ENCODE results near the gene RTN1. TPM values are rescaled to one million over a fixed set of nuclear protein-coding genes. Genes with fewer than 3 reads are reported as not detected.
A peak's percentile ranks its signal among the peaks of the same experiment; 100 is the strongest.

The RTN1 gene
- total and polyA plus RNA-seq, 2 experiments from 2014 or later, result 4.2 to 4.3 TPM

DNA sequence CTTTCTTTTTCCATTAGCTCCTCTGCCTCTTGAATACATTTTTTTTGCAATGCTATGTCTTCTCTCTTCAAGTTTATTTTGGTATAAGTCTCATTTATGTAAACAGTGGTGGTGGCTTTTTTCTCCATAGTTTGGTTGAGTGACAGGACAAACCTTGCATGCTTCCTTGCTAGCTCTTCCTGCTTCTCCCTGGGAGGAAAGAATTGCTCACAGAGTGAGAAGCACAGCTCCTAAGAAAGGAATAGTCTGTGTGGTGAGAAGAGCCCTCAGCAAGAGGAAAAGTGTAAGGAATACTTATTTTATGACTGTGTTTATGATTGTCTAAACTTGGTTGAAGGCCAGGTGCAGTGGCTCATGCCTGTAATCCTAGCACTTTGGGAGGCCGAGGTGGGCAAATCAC, 305.5 kb downstream of the RTN1 start (continued):
- no peak for TF ChIP-seq NANOG (IDR thresholded peaks at IDR 0.05; ENCODE audit: borderline replicate concordance)
- TF ChIP-seq STAT1 (IDR thresholded peaks at IDR 0.05; ENCODE audit: unreplicated experiment), result no peak
- TF ChIP-seq, protein P1, sequence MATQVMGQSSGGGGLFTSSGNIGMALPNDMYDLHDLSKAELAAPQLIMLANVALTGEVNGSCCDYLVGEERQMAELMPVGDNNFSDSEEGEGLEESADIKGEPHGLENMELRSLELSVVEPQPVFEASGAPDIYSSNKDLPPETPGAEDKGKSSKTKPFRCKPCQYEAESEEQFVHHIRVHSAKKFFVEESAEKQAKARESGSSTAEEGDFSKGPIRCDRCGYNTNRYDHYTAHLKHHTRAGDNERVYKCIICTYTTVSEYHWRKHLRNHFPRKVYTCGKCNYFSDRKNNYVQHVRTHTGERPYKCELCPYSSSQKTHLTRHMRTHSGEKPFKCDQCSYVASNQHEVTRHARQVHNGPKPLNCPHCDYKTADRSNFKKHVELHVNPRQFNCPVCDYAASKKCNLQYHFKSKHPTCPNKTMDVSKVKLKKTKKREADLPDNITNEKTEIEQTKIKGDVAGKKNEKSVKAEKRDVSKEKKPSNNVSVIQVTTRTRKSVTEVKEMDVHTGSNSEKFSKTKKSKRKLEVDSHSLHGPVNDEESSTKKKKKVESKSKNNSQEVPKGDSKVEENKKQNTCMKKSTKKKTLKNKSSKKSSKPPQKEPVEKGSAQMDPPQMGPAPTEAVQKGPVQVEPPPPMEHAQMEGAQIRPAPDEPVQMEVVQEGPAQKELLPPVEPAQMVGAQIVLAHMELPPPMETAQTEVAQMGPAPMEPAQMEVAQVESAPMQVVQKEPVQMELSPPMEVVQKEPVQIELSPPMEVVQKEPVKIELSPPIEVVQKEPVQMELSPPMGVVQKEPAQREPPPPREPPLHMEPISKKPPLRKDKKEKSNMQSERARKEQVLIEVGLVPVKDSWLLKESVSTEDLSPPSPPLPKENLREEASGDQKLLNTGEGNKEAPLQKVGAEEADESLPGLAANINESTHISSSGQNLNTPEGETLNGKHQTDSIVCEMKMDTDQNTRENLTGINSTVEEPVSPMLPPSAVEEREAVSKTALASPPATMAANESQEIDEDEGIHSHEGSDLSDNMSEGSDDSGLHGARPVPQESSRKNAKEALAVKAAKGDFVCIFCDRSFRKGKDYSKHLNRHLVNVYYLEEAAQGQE (IDR thresholded peaks at IDR 0.05; ENCODE audit: unreplicated experiment), result no peak
- no peak for TF ChIP-seq CREB1 (CRISPR knock-in tag; IDR thresholded peaks at IDR 0.05; ENCODE audit: low read depth)
- no peak for TF ChIP-seq EZH2 (IDR thresholded peaks at IDR 0.05; ENCODE audit: low read depth, unreplicated experiment)
- TF ChIP-seq POLR2AphosphoS5 (IDR thresholded peaks at IDR 0.05; ENCODE audit: low read depth), result no peak

- no peaks in the 10 kb centered on the region for H3K9me3 Mint-ChIP-seq
- no peaks in the 10 kb centered on the region for H3K36me3 Mint-ChIP-seq (ENCODE audit: low read depth)
- no peaks in the 10 kb centered on the region for H3K79me2 ChIP-seq (replicated peaks; ENCODE audit: insufficient read depth)
- peak; percentile 70 for ATAC-seq
- H3K4me3 ChIP-seq, result no peak overlapping the region
- H3K36me3 ChIP-seq (ENCODE audit: insufficient read depth), result no peaks in the 10 kb centered on the region
- no peak overlapping the region for H3K4me3 Mint-ChIP-seq
- H3K4me2 ChIP-seq, result no peak overlapping the region
- no peak overlapping the region for H3K27ac ChIP-seq (ENCODE audit: low read depth)
- no peak overlapping the region for H2AFZ ChIP-seq
- H3K27ac Mint-ChIP-seq, result no peak overlapping the region
- H3K27me3 ChIP-seq (ENCODE audit: insufficient read depth), result no peaks in the 10 kb centered on the region
- peaks cover 31% of the 10 kb centered on the region for H3K4me1 Mint-ChIP-seq
- DNase-seq (ENCODE audit: low spot score), result peak; percentile 13
- no peaks in the 10 kb centered on the region for H3K9me2 ChIP-seq (ENCODE audit: insufficient read depth)
- H4K20me1 ChIP-seq (replicated peaks; ENCODE audit: insufficient read depth), result no peaks in the 10 kb centered on the region
- H3K4me1 ChIP-seq (ENCODE audit: insufficient read depth), result peaks cover 15% of the 10 kb centered on the region
- H3K27me3 Mint-ChIP-seq (ENCODE audit: insufficient read depth, low read depth, poor library complexity), result peaks cover 2% of the 10 kb centered on the region
- H3F3A ChIP-seq (replicated peaks; ENCODE audit: low read depth), result no peaks in the 10 kb centered on the region
- TF ChIP-seq, protein P2, sequence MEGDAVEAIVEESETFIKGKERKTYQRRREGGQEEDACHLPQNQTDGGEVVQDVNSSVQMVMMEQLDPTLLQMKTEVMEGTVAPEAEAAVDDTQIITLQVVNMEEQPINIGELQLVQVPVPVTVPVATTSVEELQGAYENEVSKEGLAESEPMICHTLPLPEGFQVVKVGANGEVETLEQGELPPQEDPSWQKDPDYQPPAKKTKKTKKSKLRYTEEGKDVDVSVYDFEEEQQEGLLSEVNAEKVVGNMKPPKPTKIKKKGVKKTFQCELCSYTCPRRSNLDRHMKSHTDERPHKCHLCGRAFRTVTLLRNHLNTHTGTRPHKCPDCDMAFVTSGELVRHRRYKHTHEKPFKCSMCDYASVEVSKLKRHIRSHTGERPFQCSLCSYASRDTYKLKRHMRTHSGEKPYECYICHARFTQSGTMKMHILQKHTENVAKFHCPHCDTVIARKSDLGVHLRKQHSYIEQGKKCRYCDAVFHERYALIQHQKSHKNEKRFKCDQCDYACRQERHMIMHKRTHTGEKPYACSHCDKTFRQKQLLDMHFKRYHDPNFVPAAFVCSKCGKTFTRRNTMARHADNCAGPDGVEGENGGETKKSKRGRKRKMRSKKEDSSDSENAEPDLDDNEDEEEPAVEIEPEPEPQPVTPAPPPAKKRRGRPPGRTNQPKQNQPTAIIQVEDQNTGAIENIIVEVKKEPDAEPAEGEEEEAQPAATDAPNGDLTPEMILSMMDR (conservative IDR thresholded peaks at IDR 0.05; ENCODE audit: low read depth in 2 of 2), result no peak
- TF ChIP-seq JUNB (IDR thresholded peaks at IDR 0.05; ENCODE audit: unreplicated experiment), result no peak
- no peak for TF ChIP-seq STAT1 (IDR thresholded peaks at IDR 0.05; ENCODE audit: unreplicated experiment)
- TF ChIP-seq CREB1 (CRISPR knock-in tag; IDR thresholded peaks at IDR 0.05; ENCODE audit: low read depth), result no peak
- TF ChIP-seq, protein P1 (IDR thresholded peaks at IDR 0.05; ENCODE audit: unreplicated experiment), result no peak
- no peak for TF ChIP-seq ZNF331 (CRISPR knock-in tag; IDR thresholded peaks at IDR 0.05; ENCODE audit: low read depth)
- TF ChIP-seq, protein P3, sequence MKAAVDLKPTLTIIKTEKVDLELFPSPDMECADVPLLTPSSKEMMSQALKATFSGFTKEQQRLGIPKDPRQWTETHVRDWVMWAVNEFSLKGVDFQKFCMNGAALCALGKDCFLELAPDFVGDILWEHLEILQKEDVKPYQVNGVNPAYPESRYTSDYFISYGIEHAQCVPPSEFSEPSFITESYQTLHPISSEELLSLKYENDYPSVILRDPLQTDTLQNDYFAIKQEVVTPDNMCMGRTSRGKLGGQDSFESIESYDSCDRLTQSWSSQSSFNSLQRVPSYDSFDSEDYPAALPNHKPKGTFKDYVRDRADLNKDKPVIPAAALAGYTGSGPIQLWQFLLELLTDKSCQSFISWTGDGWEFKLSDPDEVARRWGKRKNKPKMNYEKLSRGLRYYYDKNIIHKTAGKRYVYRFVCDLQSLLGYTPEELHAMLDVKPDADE (IDR thresholded peaks at IDR 0.05), result no peak
Measured at GRCh38 chr14:59564366-59564765, 306.2 kb downstream of the RTN1 start.
